ENCODE measurements around the gene LRP5.

GRCh38 chr11:68371171-68372041 is 59.0 kb downstream of the LRP5 start:
- no peak for TF ChIP-seq CTCF (IDR thresholded peaks at IDR 0.05)
- TF ChIP-seq POLR2A (IDR thresholded peaks at IDR 0.05), result no peak

All from vagina (tissue), 2 donors.